GM04503 (cell line): ENCODE data around the gene TUT1.
"Not testable (repeated sequence)": the region's sequence is repeated elsewhere in the genome, so short reads cannot be mapped to it uniquely, and the experiment has no call there.

Experiments
- DNase-seq: peaks from one replicate; pipeline ENCODE4 v3.0.0-alpha.2; 2012; ENCODE audit warnings: low read depth

The TUT1 gene

DNA sequence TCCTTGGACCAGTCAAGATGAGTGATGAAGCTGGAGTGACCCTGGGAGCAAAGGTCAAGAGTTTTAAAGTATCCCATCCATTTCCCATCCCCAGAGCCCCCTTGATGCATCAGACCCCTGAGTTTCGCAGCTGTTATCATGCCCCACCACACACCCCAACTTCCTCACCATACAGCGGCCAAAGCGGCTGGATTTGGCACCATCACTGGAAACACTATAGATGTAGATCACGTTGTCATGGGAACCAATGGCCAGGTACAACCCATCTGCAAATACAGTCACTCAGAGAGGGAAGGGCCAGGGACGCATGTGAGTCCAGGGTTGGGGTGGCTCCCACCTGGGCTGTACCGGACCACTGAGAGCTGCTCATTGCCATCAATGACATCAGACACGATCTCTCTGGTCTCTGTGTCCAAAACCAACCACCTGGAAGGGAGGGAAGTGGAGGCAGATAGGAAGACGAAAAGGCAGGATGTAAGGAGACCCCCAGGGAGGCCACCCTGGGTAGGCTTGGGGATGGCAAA lies 12.5 kb upstream of the TUT1 start:
- DNase-seq, result no peak

DNA sequence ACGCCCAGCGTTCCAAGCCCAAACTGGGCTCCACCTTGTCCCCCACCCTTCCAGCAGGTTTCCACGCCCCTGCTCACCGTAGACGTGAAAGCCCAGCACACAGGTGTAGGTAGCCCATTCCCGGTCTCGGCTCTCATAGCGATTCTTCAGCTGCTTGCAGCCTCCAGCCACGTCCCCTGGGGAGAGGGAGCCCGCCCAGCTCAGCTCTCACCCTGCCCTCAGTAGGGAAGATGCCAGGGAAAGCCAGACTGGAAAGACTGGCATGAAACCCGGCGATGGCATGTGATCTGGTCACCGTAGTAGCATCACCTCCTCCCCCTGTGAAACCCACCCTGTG lies 11.7 kb upstream of the TUT1 start:
- no peak for DNase-seq

DNA sequence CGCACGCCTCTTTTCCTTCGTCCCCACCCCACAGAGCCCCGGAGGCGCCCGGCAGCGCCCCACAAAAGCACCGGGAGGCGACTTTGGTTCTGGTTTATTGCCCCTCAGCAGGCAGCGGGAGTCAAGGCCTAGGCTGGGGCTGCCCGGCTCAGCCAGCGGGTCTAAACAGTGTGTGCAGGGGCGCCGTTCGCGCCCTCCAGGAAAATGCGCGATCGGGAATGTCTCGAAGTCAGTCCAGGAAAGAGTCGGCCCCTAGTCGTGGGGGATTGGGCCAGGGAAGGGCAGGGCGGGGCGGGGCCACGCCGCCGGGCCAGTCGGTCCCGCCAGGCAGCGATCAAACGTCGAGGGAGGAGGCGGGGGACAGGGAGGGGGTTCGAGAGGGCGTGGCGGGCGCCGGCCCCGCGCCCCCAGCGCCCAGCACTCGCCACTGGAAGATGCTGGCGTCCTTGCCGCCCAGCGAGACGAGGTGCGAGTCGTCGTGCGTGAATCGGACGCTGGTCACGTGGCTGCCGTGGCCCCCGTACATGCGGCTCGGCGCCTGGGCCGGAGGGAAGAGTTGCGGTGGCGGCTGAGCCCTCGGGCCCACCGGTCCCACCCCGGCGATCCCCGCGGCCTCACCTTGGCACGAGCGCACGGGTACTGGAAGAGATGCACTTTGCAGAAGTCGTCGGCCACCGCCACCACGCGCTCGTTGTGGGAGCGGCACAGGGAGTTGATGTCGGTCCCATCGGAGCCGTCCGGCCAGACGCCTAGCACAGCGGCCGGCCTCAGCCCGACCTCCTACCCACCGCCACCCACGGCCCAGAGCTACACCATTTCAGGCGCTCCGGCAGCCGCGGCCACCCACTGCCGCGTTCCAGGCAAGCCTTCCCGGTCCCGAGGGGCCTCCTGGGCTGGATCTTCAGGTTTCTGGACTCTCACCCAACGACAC lies 11.1 kb upstream of the TUT1 start:
- no peak for DNase-seq

DNA sequence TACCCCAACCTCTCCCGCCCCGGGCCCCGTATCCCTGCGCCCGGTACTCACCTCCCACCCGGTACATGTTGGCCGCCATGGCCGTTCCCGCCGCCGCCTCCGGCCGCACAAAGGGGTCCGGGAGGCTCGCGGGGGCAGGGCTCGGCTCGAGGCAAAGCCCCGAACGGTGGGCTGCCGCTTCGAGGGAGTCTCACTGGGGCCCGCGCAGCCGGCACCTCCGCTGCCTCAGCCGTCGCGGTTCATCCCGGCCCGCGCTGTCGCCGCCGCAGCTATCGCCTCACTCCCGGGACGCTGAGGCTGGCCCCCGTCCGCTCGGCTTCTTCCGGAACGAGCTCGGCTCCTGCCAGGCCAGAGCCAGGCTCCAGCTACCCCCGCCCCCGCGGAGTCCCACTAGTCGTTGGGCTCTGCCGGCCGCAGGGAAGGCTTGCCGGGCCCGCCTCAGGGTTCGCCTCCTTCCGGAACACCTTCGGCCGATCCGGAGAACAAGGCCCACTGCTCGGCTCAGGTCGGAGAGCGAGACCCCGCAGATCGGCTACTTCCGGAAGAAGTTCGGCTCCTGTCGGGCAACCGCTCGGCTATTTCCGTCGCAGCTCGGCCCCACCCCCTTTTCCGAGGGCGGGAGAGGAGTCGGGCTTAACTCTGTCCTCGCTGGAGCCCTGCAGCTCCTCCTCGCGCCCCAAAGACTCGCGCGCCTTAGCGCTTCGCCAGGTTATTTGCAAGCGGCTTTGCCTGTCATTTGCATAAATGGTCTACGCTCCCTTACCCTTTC lies 10.2 kb upstream of the TUT1 start, which contains the start of gene MTA2:
MTA2 (minus strand) TSS at position 494 of the 769 bp plus-strand sequence; CDS start at position 79, 415 bp downstream.
- peak; percentile 83 for DNase-seq

DNA sequence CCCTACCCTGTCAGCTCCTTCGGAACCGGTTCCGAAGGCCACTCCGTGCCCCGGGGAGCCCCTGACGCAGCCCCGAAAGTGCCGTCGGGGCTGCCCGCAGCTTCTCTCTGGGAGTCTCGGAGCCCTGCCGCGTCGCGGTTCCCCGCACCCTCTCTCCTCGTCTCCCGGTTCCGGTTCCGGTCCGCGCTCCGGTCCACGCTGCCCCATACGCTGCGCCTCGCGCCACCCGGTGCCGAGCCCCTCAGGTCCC lies 9.7 kb upstream of the TUT1 start:
- no peak for DNase-seq

DNA sequence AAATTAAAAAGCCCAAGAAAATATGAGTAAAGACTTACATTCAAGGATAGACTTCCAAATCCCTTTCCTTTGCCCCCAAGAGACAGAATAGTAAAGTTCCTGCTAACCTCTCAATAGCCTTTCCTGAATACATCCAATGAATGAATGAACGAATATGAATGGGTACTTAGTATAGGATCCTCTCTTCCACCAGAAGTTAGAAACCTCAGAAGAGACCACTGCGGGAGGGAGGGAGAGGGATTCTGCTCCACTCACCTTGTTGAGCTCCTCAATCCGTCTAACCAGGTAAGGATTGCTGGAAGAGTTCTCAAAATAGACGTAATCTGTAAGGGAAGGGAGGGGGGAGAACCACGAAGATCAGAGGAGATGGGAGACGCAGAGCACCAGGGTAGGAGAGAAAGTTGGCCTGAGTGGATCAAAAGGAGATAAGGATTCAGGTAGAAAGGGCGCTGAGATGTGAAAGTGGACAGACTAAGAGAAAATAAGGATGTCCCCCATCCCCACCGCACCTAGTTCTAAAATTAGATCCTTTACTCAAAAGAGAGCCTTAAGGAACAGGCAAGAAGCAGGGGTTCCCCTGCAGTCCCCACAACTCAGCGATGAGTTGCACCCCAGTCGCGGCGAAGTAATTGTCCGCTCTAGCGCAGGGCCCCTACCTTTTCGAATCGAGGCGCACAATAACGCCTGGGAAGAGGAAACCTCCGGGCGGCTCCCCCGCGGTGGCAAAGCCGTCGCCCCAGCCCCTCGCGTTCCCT lies 9.2 kb upstream of the TUT1 start:
- DNase-seq, result no peak

DNA sequence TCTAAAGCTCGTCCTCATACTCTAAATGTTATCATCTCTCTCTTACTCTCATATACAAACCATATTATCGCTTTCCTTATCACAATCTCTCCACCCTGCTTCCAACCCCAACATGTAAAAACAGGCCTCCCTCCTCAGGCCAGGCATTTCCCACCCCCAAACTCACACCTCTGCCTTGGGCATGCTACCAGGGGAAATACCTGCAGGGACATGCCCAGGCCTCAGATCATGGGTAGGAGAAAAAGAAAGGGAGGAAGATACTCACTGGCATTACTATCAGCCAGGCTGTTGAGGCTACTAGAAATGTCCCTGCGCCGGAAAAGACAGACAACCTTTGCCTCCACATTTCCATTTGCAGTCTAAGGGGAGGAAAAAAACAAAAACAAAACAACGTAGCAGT lies 8.6 kb upstream of the TUT1 start:
- no peak for DNase-seq

DNA sequence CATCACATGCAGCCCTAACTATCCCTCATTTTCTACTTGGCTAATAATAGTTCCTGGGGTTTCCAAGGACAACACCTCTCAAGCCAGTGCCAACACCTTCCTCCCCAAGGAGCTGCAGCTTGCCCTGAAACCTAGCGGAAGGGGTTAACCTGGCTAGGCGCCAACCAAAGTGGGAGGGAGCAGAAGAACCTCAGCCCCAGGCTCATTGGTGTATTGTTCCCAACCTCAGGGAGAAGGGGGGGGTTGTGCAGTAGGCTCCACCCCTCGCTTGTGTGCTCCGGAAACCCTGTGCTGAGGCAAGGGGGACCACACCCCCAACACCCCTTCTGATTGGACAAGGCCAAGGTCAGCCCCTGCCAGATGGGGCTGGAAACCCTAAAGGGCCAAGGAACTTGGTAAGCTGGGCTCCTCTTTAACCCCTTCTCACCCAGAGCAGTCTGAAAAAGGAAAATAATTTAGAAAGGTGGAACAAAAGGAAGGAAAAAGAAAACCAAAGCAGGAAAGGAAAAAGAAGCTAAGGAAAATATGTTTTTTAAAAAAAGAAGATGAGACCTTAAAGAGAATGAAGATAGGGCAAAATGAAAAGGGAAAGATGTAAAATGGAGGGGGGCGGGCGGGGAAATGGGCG lies 7.9 kb upstream of the TUT1 start:
- DNase-seq, result peak; percentile 91

DNA sequence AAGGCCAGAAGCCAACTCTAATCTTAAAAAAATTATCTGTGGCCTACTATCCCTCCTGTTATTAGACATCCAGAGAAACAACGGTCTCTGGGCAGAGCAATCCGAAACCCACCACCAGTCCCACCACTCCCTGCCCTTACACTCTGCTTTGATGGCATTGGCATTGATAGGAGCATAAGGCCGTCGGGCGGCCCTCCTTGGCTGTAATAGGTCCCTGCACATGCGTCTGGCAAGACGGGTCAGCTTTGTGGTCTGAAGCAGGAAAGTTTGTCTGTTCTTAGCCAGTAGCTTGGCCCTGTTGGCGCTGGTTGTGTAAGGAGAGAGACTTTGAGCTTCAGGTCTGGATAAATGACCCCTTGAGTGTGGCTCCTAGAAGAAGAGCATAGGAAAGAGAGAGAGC lies 3.8 kb upstream of the TUT1 start:
- DNase-seq, result no peak

DNA sequence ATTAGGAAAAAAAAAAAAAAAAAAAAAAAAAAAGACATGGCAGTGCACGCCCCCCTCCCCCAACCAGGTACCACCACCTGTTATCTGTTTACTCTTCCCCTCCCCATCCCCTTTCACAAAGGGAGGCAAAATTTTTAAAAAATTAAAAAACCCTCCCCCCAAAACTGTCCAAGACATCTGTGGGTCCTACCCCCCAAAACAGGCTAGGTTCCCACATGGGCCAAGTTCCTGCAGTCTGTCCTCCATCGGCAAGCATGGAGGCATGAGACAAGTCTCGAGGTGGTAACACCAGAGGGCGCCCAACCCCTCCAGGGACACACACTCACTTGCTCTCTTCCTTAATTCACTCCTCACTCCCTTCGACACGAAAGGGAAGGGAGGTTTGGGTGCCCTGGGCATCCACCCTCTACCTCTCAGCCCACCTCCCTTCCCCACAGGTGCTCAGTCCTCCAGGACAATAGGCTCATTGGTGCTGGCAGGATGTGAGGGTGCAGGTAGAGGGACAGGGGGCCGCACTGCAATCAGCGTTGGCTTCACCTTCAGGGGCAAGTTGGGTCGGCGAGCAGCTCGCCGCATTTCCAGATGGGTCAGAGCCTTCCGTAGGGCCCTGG lies 2.2 kb upstream of the TUT1 start:
- DNase-seq, result no peak

DNA sequence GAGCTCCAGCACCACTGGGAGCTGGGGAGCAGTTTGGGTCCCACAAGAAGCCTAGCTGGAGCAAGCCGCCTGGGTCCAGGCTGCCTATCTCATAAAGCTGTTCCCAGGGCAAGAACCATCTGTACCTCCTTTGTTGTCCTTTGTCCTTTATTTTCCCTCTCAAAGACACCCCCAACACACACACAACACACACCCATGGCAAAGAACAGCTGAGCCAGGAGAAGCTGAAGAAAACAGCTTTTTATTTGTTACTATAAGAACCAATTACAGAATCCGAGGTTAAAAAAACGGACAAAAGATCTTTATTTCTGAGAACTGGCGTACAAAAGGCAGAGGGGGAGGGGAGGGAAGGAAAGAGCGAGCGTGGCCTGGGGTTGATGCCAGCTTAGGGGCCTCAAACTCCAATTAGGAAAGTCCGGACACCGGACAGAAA lies 1.7 kb upstream of the TUT1 start:
- no peak for DNase-seq

DNA sequence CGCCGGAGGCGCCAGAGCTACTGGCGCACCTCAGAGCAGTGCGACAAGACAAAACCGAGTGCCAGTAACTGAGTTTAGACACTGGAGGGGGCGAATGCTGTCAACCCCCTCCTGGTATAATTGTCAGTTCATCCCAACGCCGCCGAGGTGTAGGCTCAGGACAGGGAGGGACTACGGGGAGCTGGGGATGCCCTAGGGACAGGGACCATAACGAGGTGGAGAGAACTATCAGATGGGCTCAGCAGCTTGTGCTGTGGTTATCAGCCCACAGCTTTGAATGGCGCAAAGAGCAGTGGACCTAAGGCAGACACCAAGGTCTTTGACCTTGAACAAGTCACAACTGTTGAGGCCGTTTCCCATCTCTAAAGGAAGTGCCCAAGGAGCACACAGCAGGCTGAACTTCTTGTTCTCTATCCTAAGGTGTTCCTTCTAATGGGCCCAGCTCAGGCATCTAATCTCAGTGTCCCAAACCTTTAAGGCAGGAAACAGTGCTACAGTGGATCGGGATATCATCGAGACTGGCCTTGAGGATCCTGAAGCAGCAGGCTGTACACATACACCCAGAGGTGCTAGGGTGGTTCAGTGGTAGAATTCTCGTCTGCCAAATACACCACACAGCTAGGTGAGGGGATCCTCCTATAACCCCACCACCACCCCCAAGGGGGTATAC lies 958 bp upstream of the TUT1 start:
- no peak for DNase-seq

DNA sequence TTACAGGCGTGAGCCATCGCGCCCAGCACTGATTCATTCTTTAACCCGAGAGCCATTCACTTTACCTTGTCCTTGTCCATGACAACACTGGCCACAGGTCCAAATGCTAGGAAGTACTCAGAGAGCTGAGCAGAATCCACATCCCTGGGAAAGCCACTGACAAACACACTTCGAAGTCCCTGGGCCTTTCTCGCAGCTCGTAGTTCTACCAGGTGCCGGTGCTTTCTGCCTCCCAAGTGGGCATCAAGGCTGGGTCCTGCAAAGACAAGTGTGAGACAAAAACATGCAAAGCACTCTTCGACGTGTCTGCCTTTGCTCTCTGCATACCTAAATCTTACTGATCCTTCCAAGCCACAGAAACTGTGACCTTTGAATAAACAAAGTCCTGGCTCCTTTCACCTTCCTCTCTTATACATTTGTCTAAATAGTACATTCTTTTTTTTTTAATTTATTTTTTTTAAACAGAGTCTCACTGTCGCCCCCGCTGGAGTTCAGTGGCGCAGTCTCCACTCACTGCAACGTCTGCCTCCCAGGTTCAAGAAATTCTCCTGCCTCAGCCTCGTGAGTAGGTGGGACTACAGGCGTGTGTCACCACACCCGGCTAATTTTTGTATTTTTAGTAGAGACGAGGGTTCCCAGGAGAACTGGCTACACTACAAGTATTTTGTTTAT lies 2.2 kb downstream of the TUT1 start:
- no peak for DNase-seq

DNA sequence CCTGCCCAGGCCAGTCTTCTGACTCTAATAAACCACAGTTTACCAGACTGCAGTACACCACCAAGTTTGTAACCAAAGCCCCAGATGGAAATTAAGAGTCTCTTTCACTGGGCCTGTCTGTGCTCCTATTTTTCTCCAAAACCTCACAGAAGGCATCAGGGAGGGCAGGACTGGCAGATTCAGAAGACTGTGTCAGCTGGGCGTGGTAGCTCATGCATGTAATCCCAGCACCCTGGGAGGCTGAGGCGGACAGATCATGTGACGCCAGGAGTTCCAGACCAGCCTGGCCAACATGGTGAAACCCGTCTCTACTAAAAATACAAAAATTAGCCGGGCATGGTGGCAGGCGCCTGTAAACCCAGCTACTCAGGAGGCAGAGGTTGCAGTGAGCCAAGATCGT lies 6.0 kb downstream of the TUT1 start:
- DNase-seq, result not testable (repeated sequence)

DNA sequence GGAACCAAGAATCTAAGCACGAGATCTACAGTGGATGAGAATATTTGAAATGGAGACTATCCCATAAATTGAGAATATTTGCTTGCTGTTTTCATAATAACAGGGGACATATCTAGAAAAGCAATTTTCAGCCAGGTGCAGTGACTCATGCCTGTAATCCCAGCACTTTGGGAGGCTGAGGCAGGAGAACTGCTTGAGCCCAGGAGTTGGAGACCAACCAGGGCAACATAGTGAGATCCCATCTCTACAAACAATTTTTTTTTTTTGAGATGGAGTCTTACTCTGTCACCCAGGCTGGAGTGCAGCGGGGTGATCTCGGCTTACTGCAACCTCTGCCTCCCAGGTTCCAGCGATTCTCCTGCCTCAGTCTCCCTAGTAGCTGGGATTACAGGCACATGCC lies 9.6 kb downstream of the TUT1 start:
- DNase-seq, result not testable (repeated sequence)

DNA sequence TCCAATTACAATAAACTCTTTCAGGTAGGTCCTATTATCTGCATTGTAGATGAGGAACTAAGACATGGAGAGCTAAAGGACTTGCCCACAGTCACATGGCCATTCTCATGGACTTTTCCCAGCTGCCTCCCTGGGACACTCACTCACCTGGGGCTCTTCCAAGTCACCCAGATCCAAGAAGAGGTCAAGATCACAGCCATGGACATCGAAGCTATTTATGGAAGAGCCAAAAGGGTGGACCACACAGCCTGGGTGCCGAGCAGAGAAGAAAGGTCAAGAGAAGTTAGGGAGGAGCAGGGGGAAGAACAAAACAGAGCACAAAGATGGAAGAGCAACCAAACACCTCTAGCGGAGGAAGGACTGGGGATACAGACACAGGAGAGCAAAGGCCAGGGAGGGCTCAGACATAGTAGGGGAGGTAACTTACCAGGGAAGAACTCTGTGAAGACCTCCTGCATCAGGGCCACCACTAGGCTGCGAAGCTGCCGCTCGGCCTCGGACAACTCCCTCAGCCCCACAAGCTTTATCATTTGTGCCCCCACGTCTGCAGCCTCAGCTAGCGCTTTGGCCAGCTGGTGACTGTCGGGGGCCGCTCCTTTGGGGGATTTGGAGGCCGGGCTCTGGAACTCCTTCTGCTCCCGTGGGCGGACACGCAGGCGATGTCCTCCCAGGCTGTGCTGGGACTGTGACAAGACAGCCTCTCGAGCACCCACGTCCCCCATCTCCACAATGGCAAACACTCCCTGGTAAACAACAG lies 10.2 kb downstream of the TUT1 start:
- DNase-seq, result no peak

DNA sequence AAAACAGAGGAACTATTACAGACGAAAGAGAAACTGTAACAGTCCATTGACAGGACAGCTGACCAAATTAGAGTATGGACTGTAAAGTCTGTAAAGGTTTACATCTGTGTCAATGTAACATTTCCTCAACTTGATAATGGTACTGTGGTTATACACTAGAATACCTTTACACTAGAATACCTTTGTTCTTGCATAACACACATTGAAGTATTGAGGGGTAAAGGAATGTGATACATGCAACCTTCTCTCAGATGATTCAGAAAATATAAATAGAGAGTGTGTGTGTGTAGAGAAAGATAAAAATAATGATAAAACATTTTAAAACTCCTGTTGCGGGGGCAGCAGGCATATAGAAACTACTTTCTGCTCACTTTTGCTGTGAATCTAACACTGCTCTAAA lies 12.1 kb downstream of the TUT1 start:
- no peak for DNase-seq

DNA sequence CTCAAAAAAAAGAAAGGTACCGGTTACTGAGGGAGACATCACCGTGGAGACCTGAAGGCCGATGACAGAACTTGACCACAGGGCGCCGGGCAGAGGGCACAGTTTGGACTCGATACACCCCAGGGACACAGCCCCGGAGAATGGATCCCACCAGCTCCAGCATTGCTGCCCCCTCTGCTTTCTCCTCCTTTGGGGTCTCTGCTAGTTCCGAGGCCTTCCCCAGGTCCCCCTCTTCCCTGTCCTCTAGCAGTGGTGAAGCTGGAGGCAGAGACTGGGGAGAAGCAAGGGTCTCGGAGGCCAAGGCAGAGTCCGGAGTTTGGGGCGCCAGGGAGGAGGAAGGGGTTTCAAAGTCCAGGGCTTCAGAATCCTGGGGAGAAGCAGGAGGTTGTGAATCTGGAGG lies 12.8 kb downstream of the TUT1 start:
- DNase-seq, result no peak

DNA sequence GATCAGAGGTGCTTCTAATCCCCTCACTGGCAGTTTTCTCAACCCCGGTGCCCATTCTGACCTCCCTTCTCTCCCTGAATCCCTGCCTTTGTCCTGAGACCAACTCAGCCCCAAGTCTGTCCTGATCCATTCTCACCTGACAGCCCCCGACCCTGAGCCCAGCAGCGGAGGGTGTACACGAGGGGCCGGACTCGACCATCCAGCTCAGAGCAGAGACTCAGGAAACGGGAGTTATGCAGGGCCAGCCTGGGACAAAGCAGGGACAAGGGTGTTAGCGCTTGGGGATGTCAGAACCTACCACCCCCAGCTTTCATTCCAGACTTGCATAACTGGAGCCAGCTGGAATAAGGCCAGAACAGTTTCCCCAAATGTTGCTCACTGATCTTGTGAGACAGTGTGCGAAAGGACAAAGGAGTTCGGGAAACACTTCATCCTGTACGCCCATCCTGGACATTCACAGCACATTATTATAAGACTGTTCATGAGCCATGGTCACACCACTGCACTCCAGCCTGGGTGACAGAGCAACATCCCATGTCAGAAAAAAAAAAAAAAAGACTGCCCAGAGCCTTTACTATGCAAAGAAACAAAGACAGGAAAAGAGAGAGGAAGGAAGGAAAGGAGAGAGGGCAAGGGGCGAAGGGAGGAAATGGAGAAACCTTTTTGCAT lies 14.1 kb downstream of the TUT1 start:
- DNase-seq, result no peak
